ENCODE results near the gene NELFE.

Gene NELFE

DNA sequence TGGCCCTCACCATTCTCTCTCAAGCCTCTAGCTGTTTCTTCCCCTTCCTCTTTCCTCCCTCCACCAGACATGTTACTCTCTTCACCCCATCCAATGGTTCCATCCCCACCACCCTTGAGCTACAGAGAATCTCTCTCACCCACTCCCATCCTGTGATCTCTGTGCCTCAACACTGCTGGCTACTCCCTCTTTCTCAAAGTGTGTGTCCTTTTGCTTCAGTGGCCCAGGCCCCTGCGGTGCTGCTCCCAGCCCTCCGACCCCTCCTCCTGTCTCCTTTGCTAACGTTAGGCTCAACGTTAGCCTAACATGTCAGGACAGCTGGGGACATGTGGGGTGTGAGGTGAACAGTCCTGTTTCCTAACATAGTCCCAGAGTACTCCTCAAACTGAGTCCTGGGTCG, 5.9 kb downstream of the NELFE start:
- H3K27me3 ChIP-seq (ENCODE audit: insufficient read depth, low read depth, severe bottlenecking) = no peaks in the 10 kb centered on the region
- TF ChIP-seq, protein P1, sequence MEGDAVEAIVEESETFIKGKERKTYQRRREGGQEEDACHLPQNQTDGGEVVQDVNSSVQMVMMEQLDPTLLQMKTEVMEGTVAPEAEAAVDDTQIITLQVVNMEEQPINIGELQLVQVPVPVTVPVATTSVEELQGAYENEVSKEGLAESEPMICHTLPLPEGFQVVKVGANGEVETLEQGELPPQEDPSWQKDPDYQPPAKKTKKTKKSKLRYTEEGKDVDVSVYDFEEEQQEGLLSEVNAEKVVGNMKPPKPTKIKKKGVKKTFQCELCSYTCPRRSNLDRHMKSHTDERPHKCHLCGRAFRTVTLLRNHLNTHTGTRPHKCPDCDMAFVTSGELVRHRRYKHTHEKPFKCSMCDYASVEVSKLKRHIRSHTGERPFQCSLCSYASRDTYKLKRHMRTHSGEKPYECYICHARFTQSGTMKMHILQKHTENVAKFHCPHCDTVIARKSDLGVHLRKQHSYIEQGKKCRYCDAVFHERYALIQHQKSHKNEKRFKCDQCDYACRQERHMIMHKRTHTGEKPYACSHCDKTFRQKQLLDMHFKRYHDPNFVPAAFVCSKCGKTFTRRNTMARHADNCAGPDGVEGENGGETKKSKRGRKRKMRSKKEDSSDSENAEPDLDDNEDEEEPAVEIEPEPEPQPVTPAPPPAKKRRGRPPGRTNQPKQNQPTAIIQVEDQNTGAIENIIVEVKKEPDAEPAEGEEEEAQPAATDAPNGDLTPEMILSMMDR (IDR thresholded peaks at IDR 0.05; ENCODE audit: low read depth, low read length) = no peak
- no peak overlapping the region for H3K4me3 ChIP-seq (ENCODE audit: low read depth, low read length)
- H3K27ac ChIP-seq = no peak overlapping the region
- no peaks in the 10 kb centered on the region for H3K9me3 ChIP-seq (ENCODE audit: severe bottlenecking)
- no peak for DNase-seq
- H3K36me3 ChIP-seq = peaks cover 69% of the 10 kb centered on the region

DNA sequence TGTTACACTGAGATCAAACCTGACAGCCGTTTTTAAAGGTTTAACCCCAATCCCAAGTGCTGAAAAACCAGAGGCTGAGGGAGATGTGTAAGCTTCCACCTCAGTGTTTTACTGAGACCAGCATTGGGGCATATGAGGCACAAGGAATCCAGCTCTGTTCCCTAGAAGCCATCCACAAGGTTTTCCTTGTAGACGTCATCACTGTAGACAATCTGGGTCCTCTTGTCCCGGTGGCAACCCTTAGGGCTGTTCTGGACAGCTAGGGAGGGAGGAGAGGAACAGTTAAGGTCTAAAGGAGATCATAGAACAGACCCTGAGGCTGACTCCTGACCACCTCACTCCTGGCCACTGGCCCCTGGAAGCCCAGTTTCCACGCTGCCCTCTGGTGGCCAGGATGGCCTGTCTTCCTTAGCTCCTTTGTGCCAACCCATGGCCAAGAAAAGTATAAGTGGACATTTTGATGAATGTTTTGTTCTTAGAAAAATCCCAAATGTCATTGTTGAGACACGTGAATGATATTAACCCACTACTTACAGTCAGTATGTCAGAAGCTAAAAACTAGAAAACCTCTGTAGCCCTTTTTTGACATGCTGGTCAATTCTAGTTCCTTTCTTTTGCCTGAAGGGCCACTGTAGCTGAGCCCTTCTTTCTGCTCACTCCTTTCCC, 6.5 kb downstream of the NELFE start:
- Histone ChIP-seq H3K9me3 (ENCODE audit: severe bottlenecking) (no peaks in the 10 kb centered on the region), H3K36me3 (peaks cover 66% of the 10 kb centered on the region), H3K27ac (no peak overlapping the region), H3K27me3 (ENCODE audit: insufficient read depth, low read depth, severe bottlenecking) (no peaks in the 10 kb centered on the region), H3K4me3 (ENCODE audit: low read depth, low read length) (no peak overlapping the region)
- TF ChIP-seq, protein P1 (IDR thresholded peaks at IDR 0.05; ENCODE audit: low read depth, low read length) = peak; percentile 98
- DNase-seq = peak; percentile 83

DNA sequence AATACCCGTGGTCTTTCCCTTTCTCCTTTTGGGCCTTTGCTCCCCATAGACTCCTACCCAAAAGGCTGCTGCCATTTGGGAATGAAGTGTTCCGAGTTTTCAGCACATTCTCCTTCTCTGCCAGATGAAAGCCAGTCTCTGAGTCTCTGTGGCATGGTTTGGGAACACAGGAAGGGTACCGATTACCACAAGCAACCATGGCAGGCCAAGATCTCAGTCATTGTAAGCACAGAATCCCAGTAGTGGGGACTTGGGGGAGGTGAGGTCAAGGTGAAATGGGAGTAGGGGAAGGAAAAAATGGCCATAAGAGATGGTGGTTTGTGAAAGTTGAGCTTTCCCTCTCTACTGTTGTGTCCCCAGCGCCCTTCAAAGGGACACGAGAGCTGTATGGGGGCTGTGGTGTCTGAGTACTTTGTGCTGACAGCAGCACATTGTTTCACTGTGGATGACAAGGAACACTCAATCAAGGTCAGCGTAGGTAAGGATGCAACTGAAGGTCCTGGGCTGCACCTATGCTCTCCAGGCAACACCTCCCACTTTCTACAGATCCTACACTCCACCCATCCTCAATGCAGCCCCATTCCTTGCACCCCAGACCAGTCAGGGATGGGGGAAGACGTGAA, 8.7 kb downstream of the NELFE start:
- H3K27ac ChIP-seq = no peak overlapping the region
- no peak overlapping the region for H3K4me3 ChIP-seq (ENCODE audit: low read depth, low read length)
- H3K27me3 ChIP-seq (ENCODE audit: insufficient read depth, low read depth, severe bottlenecking) = no peaks in the 10 kb centered on the region
- DNase-seq = no peak
- H3K9me3 ChIP-seq (ENCODE audit: severe bottlenecking) = no peaks in the 10 kb centered on the region
- TF ChIP-seq, protein P1 (IDR thresholded peaks at IDR 0.05; ENCODE audit: low read depth, low read length) = no peak
- H3K36me3 ChIP-seq = peaks cover 44% of the 10 kb centered on the region

DNA sequence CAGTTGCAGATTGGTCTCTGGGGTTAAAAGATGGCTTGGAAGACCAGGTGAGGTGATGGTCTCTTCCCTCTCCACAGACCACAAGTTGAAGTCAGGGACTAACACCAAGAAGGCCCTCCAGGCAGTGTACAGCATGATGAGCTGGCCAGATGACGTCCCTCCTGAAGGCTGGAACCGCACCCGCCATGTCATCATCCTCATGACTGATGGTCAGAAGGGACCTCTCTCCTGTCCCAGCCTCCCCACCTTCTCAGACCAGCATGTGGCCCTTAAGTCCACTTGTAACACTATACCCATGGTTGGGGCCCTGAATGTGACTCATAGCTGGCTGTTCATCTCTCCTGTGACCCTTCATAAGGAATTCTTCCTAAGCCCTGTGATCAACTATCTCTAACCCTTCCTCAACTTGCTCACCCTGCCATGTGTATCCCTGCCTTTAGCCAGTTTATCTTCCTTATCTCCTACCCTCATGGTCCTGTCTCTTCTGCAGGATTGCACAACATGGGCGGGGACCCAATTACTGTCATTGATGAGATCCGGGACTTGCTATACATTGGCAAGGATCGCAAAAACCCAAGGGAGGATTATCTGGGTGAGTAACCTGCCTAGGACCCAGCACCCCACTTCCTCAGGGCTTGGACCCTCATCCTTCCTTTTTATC, 9.9 kb downstream of the NELFE start:
- TF ChIP-seq, protein P1 (IDR thresholded peaks at IDR 0.05; ENCODE audit: low read depth, low read length) = no peak
- H3K27ac ChIP-seq = no peak overlapping the region
- no peaks in the 10 kb centered on the region for H3K27me3 ChIP-seq (ENCODE audit: insufficient read depth, low read depth, severe bottlenecking)
- no peaks in the 10 kb centered on the region for H3K9me3 ChIP-seq (ENCODE audit: severe bottlenecking)
- H3K4me3 ChIP-seq (ENCODE audit: low read depth, low read length) = no peak overlapping the region
- no peak for DNase-seq
- peaks cover 32% of the 10 kb centered on the region for H3K36me3 ChIP-seq

DNA sequence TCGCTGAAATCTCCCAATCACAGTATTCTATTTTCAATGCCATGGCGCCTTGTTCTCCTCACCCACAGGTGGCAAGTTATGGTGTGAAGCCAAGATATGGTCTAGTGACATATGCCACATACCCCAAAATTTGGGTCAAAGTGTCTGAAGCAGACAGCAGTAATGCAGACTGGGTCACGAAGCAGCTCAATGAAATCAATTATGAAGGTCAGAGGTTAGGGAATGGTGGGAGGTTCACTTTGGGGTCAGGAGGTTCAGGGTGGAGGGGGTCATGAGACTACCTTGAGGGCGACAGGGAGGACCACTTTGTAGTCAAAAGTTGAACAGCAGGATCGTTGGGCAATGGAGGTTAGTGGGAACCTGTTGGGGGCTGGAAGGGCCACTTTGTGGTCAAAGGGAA, 10.5 kb downstream of the NELFE start:
- Histone ChIP-seq H3K27ac (no peak overlapping the region), H3K36me3 (peaks cover 27% of the 10 kb centered on the region), H3K4me3 (ENCODE audit: low read depth, low read length) (no peak overlapping the region), H3K27me3 (ENCODE audit: insufficient read depth, low read depth, severe bottlenecking) (no peaks in the 10 kb centered on the region), H3K9me3 (ENCODE audit: severe bottlenecking) (no peaks in the 10 kb centered on the region)
- DNase-seq = no peak
- TF ChIP-seq, protein P1 (IDR thresholded peaks at IDR 0.05; ENCODE audit: low read depth, low read length) = no peak

Measured in WERI-Rb-1 (cell line).